B cell (primary cell): Measurements from ENCODE around the gene DNAJC15. TPM values are rescaled to one million over a fixed set of nuclear protein-coding genes. Genes with fewer than 3 reads are reported as not detected.

Source experiments
- ATAC-seq: fragments of 200-7000 bp; cut with Tn5 transposase; one replicate; pipeline ENCODE4 v1.10.0; 2021; ENCODE audit warnings: low read depth, mild to moderate bottlenecking, moderate number of reproducible peaks, moderate library complexity
- CTCF ChIA-PET: fragments of 350-600 bp; sonication (Branson Sonifier 250); formaldehyde crosslinking; loops from one replicate; lab custom pipeline; 2021; ENCODE audit warnings: antibody characterized with exemption, inconsistent platforms; lab: Charles Lee
- POLR2A ChIA-PET: fragments of 350-600 bp; sonication (Branson Sonifier 250); formaldehyde crosslinking; loops from one replicate; lab custom pipeline; 2021; ENCODE audit warnings: antibody characterized with exemption; lab: Charles Lee
- DNase-seq: peaks from one replicate; pipeline ENCODE4 v3.0.0; 2013
- H2AFZ ChIP-seq: 2 replicates; pipeline ENCODE4 v1.6.1; 2012; ENCODE audit warnings: mild to moderate bottlenecking, low read depth, low read length; ENCODE audit not compliant: insufficient read depth, poor library complexity, severe bottlenecking
- H3K27ac ChIP-seq, 2 donors: 1 replicate in 1 of 2; 2 replicates in 1 of 2; pipeline ENCODE4 v1.5.1; 2012 to 2013; ENCODE audit warnings: low read length in 2 of 2, mild to moderate bottlenecking in 2 of 2, moderate library complexity in 1 of 2
- H3K27me3 ChIP-seq, 4 experiments: fragments of 200-600 bp in 1 of 4; sonication (generic) in 1 of 4; replicated peaks in 1 of 4; 1 replicate in 2 of 4; 2 replicates in 2 of 4; pipeline versions ENCODE4 v1.6.1 to v1.7.0; 2013 to 2016; ENCODE audit warnings: low read length in 3 of 4, mild to moderate bottlenecking in 2 of 4, mixed read lengths in 1 of 4, moderate library complexity in 1 of 4; ENCODE audit not compliant: insufficient read depth in 4 of 4, control insufficient read depth in 3 of 4; ENCODE audit errors: control extremely low read depth in 1 of 4
- H3K36me3 ChIP-seq, 2 experiments: replicated peaks in 1 of 2; 1 replicate in 1 of 2; 2 replicates in 1 of 2; pipeline versions ENCODE4 v1.6.1 to v1.7.1; 2013; ENCODE audit warnings: low read length in 1 of 2; ENCODE audit not compliant: insufficient read depth in 2 of 2, control insufficient read depth in 1 of 2; ENCODE audit errors: control extremely low read depth in 1 of 2, extremely low read depth in 1 of 2
- H3K4me1 ChIP-seq, 2 donors: fragments of 200-600 bp in 1 of 2; sonication (generic) in 1 of 2; 1 replicate in 1 of 2; 2 replicates in 1 of 2; pipeline versions ENCODE4 v1.5.1 to v1.6.1; 2013 to 2017; ENCODE audit warnings: low read length in 2 of 2; ENCODE audit not compliant: control insufficient read depth in 2 of 2, insufficient read depth in 2 of 2
- H3K4me2 ChIP-seq: replicated peaks from 2 replicates; pipeline ENCODE3; 2012; ENCODE audit warnings: mild to moderate bottlenecking, low read depth, low read length; ENCODE audit not compliant: poor library complexity, severe bottlenecking
- H3K4me3 ChIP-seq, 5 experiments: fragments of 200-600 bp in 1 of 5; sonication (generic) in 1 of 5; 1 replicate in 3 of 5; 2 replicates in 2 of 5; pipeline versions ENCODE4 v1.5.1 to v1.7.0; 2011 to 2016; ENCODE audit warnings: low read length in 4 of 5, mild to moderate bottlenecking in 4 of 5, low read depth in 2 of 5, control low read depth in 1 of 5, moderate library complexity in 1 of 5; ENCODE audit not compliant: insufficient read depth in 1 of 5; ENCODE audit errors: control extremely low read depth in 1 of 5, extremely low read depth in 1 of 5
- H3K79me2 ChIP-seq: fragments of 200-600 bp; sonication (generic); one replicate; pipeline ENCODE4 v1.6.0; 2016; ENCODE audit warnings: low read length; ENCODE audit not compliant: control insufficient read depth, insufficient read depth
- H3K9ac ChIP-seq: fragments of 200-600 bp; sonication (generic); 2 replicates; pipeline ENCODE4 v1.6.1; 2017; ENCODE audit warnings: mild to moderate bottlenecking, low read length, moderate library complexity
- H3K9me3 ChIP-seq, 3 donors: one replicate each; pipeline versions ENCODE4 v1.6.1 to v1.7.1; 2013; ENCODE audit warnings: low read length in 2 of 3; ENCODE audit not compliant: control insufficient read depth in 2 of 3, insufficient read depth in 1 of 3; ENCODE audit errors: control extremely low read depth in 1 of 3
- H4K20me1 ChIP-seq: 2 replicates; pipeline ENCODE4 v1.6.0; 2012; ENCODE audit warnings: mild to moderate bottlenecking, low read length; ENCODE audit not compliant: insufficient read depth, control insufficient read depth, poor library complexity, severe bottlenecking
- H3K27ac Mint-ChIP-seq: one replicate; pipeline ENCODE4 v1.8.0; 2021; ENCODE audit warnings: mixed read lengths
- H3K27me3 Mint-ChIP-seq: one replicate; pipeline ENCODE4 v1.8.0; 2021; ENCODE audit warnings: mixed read lengths
- H3K4me1 Mint-ChIP-seq: one replicate; pipeline ENCODE4 v1.8.0; 2021; ENCODE audit warnings: mixed read lengths
- H3K4me3 Mint-ChIP-seq: one replicate; pipeline ENCODE4 v1.8.0; 2021; ENCODE audit warnings: mixed read lengths
- H3K9me3 Mint-ChIP-seq: one replicate; pipeline ENCODE4 v1.8.0; 2022; ENCODE audit warnings: mixed read lengths; ENCODE audit not compliant: insufficient read depth
- EZH2 ChIP-seq: IDR thresholded peaks from 2 replicates; pipeline ENCODE4 v1.6.1; 2012; ENCODE audit warnings: borderline replicate concordance, low read depth, mild to moderate bottlenecking, moderate library complexity, low read length; ENCODE audit not compliant: insufficient read depth, poor library complexity, severe bottlenecking
- WGBS: methylation state at CpG from one replicate; pipeline ENCODE4 v1.1.5; 2013; ENCODE audit warnings: missing lambda C conversion rate; ENCODE audit not compliant: insufficient coverage; 5-methylcytosine and 5-hydroxymethylcytosine counted together
- intact Hi-C: fragments of 100-400 bp; cut with micrococcal nuclease; formaldehyde crosslinking; loops from one replicate; pipeline ENCODE4 v1.10.0; 2022
- polyA plus RNA-seq: library from polyadenylated mRNA; depleted of rRNA; stranded (reverse); fragments of >200 nt; gene quantifications from 2 replicates; pipeline ENCODE4 v1.2.3, GENCODE V29; 2012
- total RNA-seq, 2 donors: library from RNA; stranded (reverse); fragments of 120-200 nt in 1 of 2; gene quantifications; 1 replicate in 1 of 2; 2 replicates in 1 of 2; pipeline versions ENCODE4 v1.2.3 to v1.2.4, GENCODE V29; 2013 to 2022
- TF ChIP-seq, protein P1 (sequence below): fragments of 200-600 bp; IDR thresholded peaks from one replicate; pipeline ENCODE4 v1.8.0; 2022; ENCODE audit warnings: antibody characterized with exemption, mild to moderate bottlenecking

The DNAJC15 gene
- total and polyA plus RNA-seq, 2 donors (not counting 1 experiment from before 2014, with no cell fraction given): 11.5 to 15.2 TPM

DNA sequence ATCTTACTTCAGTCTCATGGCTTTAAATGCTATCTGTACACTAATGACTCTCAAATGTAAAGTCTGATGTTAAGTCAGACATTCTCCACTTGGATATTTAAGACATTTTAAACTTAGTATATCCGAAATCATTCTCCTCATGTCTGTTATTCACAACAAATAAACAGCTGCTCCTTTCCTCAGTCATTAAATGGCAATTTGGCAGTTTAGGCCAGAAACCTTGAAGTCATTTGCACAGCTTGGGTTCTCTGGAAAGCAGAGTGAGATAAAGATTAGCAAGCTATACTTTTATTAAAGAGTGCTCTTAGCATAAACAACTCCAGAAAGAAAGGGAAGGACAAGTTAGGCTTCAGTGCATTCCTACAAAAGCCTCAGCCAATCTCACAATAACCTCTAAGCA is 53.7 kb downstream of the DNAJC15 start:
- Histone ChIP-seq H3K27ac (peak overlapping the region in 1 of 2 donors; percentile 56), H3K4me2 (peak overlapping the region; percentile 9), H3K36me3 (peaks cover 4 to 15% of the 10 kb centered on the region in 2 experiments), H2AFZ (no peak overlapping the region), H3K9ac (no peak overlapping the region), H3K79me2 (peaks cover 52% of the 10 kb centered on the region), H3K9me3 (no peaks in the 10 kb centered on the region), H4K20me1 (no peaks in the 10 kb centered on the region), H3K27me3 (no peaks in the 10 kb centered on the region), H3K4me1 (peaks cover 15 to 31% of the 10 kb centered on the region in 2 donors), H3K4me3 (no peak overlapping the region)
- ATAC-seq (no peak), DNase-seq (no peak)
- Mint-ChIP-seq H3K27me3 (no peaks in the 10 kb centered on the region), H3K4me3 (no peak overlapping the region), H3K27ac (peak overlapping the region; percentile 5), H3K4me1 (peaks cover 44% of the 10 kb centered on the region), H3K9me3 (no peaks in the 10 kb centered on the region)
- ChIA-PET POLR2A (interaction anchor here (0.6 kb wide), 1 partner anchor 114 kb away, joined by 3 read pairs; no protein-coding TSS in a partner anchor), CTCF (interaction anchor here (1.3 to 3.6 kb wide), 3 partner anchors 8 to 107 kb away, joined by 3 to 17 read pairs (median 3); partner anchors contain the start of gene EPSTI1)
- no peak for TF ChIP-seq EZH2
- TF ChIP-seq, protein P1, sequence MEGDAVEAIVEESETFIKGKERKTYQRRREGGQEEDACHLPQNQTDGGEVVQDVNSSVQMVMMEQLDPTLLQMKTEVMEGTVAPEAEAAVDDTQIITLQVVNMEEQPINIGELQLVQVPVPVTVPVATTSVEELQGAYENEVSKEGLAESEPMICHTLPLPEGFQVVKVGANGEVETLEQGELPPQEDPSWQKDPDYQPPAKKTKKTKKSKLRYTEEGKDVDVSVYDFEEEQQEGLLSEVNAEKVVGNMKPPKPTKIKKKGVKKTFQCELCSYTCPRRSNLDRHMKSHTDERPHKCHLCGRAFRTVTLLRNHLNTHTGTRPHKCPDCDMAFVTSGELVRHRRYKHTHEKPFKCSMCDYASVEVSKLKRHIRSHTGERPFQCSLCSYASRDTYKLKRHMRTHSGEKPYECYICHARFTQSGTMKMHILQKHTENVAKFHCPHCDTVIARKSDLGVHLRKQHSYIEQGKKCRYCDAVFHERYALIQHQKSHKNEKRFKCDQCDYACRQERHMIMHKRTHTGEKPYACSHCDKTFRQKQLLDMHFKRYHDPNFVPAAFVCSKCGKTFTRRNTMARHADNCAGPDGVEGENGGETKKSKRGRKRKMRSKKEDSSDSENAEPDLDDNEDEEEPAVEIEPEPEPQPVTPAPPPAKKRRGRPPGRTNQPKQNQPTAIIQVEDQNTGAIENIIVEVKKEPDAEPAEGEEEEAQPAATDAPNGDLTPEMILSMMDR: no peak
- intact Hi-C loops: no loop called here
- no CpG with 5 or more reads among the region's 1 CpG for WGBS

DNA sequence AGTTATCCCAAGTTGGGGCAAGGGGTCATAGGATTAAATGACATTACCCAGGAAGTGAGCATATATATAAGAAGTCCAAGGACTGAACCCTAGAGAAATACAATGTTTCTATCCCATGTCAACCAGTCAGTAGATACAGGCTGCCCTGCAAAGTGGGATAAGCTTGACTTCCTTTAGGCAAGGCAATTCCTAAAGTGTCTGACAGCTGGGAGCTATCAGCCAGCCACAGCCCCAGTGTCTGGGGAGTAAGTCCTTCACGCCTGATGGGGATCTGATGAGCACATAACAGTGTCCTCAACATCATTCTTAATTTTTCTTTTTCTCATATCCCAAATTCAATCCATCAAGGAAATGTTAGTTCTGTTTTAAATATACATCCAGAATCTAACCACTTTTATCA is 54.1 kb downstream of the DNAJC15 start:
- Histone ChIP-seq H3K27me3 (no peaks in the 10 kb centered on the region), H3K79me2 (peaks cover 48% of the 10 kb centered on the region), H3K36me3 (peaks cover 4 to 15% of the 10 kb centered on the region in 2 experiments), H3K4me2 (no peak overlapping the region), H3K4me3 (no peak overlapping the region), H3K27ac (peak overlapping the region in 1 of 2 donors; percentile 56), H3K4me1 (peaks cover 15 to 31% of the 10 kb centered on the region in 2 donors), H4K20me1 (no peaks in the 10 kb centered on the region), H3K9me3 (no peaks in the 10 kb centered on the region), H2AFZ (no peak overlapping the region), H3K9ac (no peak overlapping the region)
- DNase-seq (no peak), ATAC-seq (no peak)
- intact Hi-C loops: no loop called here
- POLR2A ChIA-PET: interaction anchor here (0.6 kb wide), 1 partner anchor 115 kb away, joined by 3 read pairs; no protein-coding TSS in a partner anchor
- no CpG with 5 or more reads among the region's 1 CpG for WGBS
- H3K27me3 Mint-ChIP-seq: no peaks in the 10 kb centered on the region
- H3K4me3 Mint-ChIP-seq: no peak overlapping the region
- H3K9me3 Mint-ChIP-seq: no peaks in the 10 kb centered on the region
- TF ChIP-seq, protein P1: no peak
- TF ChIP-seq EZH2: no peak
- peaks cover 41% of the 10 kb centered on the region for H3K4me1 Mint-ChIP-seq
- CTCF ChIA-PET: no interaction called here
- no peak overlapping the region for H3K27ac Mint-ChIP-seq
